ENCODE results near the gene ZKSCAN5. TPM values are rescaled to one million over a fixed set of nuclear protein-coding genes. Genes with fewer than 3 reads are reported as not detected.

The ZKSCAN5 gene
- total and polyA plus RNA-seq, 2 of the 8 experiments (the other 6 are each of a cell fraction or from before 2014, with no cell fraction given) = 5.3 to 13.5 TPM

DNA sequence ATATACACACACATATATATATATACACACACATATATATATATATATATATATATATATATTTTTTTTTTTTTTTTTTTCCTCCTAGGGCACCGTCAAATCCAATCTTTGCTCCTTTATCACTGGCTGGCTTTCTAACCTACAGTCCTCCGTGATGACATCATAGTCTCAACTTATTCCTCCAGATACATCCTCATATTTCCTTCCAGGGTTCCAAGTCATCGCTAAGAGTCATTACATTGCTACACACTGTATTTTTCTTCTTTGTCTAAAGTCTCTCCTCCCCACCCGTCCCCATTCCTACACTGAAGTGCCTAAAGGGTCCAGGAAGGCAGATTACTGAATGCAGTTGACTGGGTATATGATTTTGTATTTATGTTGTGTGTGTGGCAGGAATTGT, 48.6 kb downstream of the ZKSCAN5 start:
- no peak overlapping the region for H3K56ac ChIP-seq (replicated peaks; ENCODE audit: insufficient read length, low read depth, low read length)
- peaks cover 0 to 5% (median 0%) of the 10 kb centered on the region in 4 experiments; a peak in 3 of 7 replicates for H3K4me1 ChIP-seq (replicated peaks in 1 of 4; ENCODE audit: control insufficient read depth in 3 of 4, insufficient read depth in 4 of 4, low read length in 3 of 4)
- no peak overlapping the region for H4K91ac ChIP-seq (replicated peaks; ENCODE audit: insufficient read length, low read length)
- no peak overlapping the region for H2BK12ac ChIP-seq (ENCODE audit: low read depth, low read length)
- WGBS, 2 experiments (ENCODE audit: extremely low coverage in 1 of 2, insufficient coverage in 1 of 2, insufficient read length in 1 of 2, insufficient replicate concordance in 2 of 2, low coverage in 1 of 2, low lambda C conversion rate in 2 of 2, missing lambda C conversion rate in 1 of 2) = 93% methylated on average over 4 of the region's 4 CpGs; no CpG with 5 or more reads in 1 of the 2 experiments
- no peak overlapping the region for H3K18ac ChIP-seq (ENCODE audit: extremely low read depth, low read length)
- H2AK5ac ChIP-seq (ENCODE audit: low read depth, low read length) = no peak overlapping the region
- no peak overlapping the region for H3K9ac ChIP-seq (replicated peaks in 1 of 4; ENCODE audit: extremely low read depth in 1 of 4, low read depth in 3 of 4, low read length in 3 of 4)
- no peak overlapping the region for H2BK5ac ChIP-seq (ENCODE audit: low read depth, low read length)
- H3K36me3 ChIP-seq (ENCODE audit: control insufficient read depth in 2 of 4, insufficient read depth in 4 of 4, low read length in 3 of 4) = peaks cover 2 to 12% (median 4%) of the 10 kb centered on the region in 4 experiments; a peak in 6 of 8 replicates
- no peak overlapping the region for H3K4ac ChIP-seq (replicated peaks; ENCODE audit: insufficient read length, low read depth, low read length)
- no peaks in the 10 kb centered on the region for H3K27me3 ChIP-seq (replicated peaks in 1 of 4; ENCODE audit: control insufficient read depth in 3 of 4, extremely low read depth in 1 of 4, insufficient read depth in 3 of 4, low read length in 3 of 4)
- no peak overlapping the region for H3K14ac ChIP-seq (ENCODE audit: insufficient read length)
- CTCF ChIA-PET (ENCODE audit: partially characterized antibody) = interaction anchor here (1.2 kb wide), 1 partner anchor 50 kb away, joined by 3 read pairs; no protein-coding TSS in a partner anchor
- H3K23me2 ChIP-seq (ENCODE audit: low read depth, low read length) = peaks cover 5% of the 10 kb centered on the region
- no peak for DNase-seq (ENCODE audit: low read depth in 1 of 2, low spot score in 2 of 2)
- no peak overlapping the region for H3K4me3 ChIP-seq (ENCODE audit: extremely low read depth in 1 of 4, insufficient read depth in 2 of 4, low read depth in 3 of 4, low read length in 4 of 4)
- no peak overlapping the region for H2AFZ ChIP-seq (ENCODE audit: low read length)
- FAIRE-seq = no peak
- H4K5ac ChIP-seq (ENCODE audit: insufficient read length, low read depth, low read length) = no peak overlapping the region
- no peaks in the 10 kb centered on the region for H4K20me1 ChIP-seq (replicated peaks in 1 of 2; ENCODE audit: control insufficient read depth in 1 of 2, insufficient read depth in 2 of 2, low read length in 2 of 2)
- H2BK120ac ChIP-seq (replicated peaks; ENCODE audit: low read depth, low read length) = no peak overlapping the region
- H3K9me3 ChIP-seq (ENCODE audit: insufficient read depth in 2 of 2, low read depth in 1 of 2, low read length in 1 of 2) = peaks cover 0 to 4% of the 10 kb centered on the region in 2 experiments; a peak in 1 of 4 replicates
- H3K4me2 ChIP-seq (ENCODE audit: insufficient read depth in 1 of 2, low read depth in 2 of 2, low read length in 2 of 2) = no peak overlapping the region; a peak in 1 of 4 replicates
- no peak overlapping the region for H2BK15ac ChIP-seq (ENCODE audit: low read length)
- no peaks in the 10 kb centered on the region; the same call in 1 of the 2 replicates for H3K79me1 ChIP-seq (ENCODE audit: low read depth, low read length)
- TF ChIP-seq SP1 (IDR thresholded peaks at IDR 0.05; ENCODE audit: low read depth, low read length) (no peak), SRF (IDR thresholded peaks at IDR 0.05; ENCODE audit: low read depth, low read length) (no peak), RBBP5 (IDR thresholded peaks at IDR 0.05; ENCODE audit: borderline replicate concordance, low read depth, low read length) (no peak), CREB1 (IDR thresholded peaks at IDR 0.05) (no peak), FOSL1 (IDR thresholded peaks at IDR 0.05; ENCODE audit: insufficient read depth, low read depth, low read length) (no peak), EP300 (IDR thresholded peaks at IDR 0.05; ENCODE audit: borderline replicate concordance in 1 of 2, low read depth in 2 of 2, low read length in 2 of 2) (no peak), CTBP2 (IDR thresholded peaks at IDR 0.05; ENCODE audit: borderline replicate concordance, insufficient read depth, insufficient read length, low read length) (no peak), CHD1 (IDR thresholded peaks at IDR 0.05; ENCODE audit: low read depth, low read length) (no peak), SIX5 (IDR thresholded peaks at IDR 0.05; ENCODE audit: low read depth, low read length) (no peak), TBP (IDR thresholded peaks at IDR 0.05; ENCODE audit: low read depth, low read length) (no peak), CHD2 (IDR thresholded peaks at IDR 0.05; ENCODE audit: low read length) (no peak), CBX5 (IDR thresholded peaks at IDR 0.05; ENCODE audit: low read depth, low read length) (no peak)
- TF ChIP-seq, protein P1, sequence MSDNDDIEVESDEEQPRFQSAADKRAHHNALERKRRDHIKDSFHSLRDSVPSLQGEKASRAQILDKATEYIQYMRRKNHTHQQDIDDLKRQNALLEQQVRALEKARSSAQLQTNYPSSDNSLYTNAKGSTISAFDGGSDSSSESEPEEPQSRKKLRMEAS (IDR thresholded peaks at IDR 0.05) = no peak
- H3K27ac ChIP-seq (ENCODE audit: low read depth, low read length) = no peak overlapping the region
- no peak overlapping the region for H4K8ac ChIP-seq (ENCODE audit: extremely low read depth, insufficient read depth, low read length)
- peaks cover 0 to 19% of the 10 kb centered on the region in 2 experiments; a peak in 2 of 4 replicates for H3K79me2 ChIP-seq (ENCODE audit: control insufficient read depth in 1 of 2, insufficient read depth in 2 of 2, low read length in 2 of 2)
- no peak overlapping the region for H2BK20ac ChIP-seq (ENCODE audit: low read length)
- POLR2A ChIA-PET (ENCODE audit: partially characterized antibody) = no interaction called here
- H3K23ac ChIP-seq (ENCODE audit: insufficient read length) = no peak overlapping the region
